Measurements from ENCODE around the gene LAMP1.
"Not testable (repeated sequence)": the region's sequence is repeated elsewhere in the genome, so short reads cannot be mapped to it uniquely, and the experiment has no call there.

The LAMP1 gene

GRCh38 chr13:113296823-113297369 lies at the start of gene LAMP1:
LAMP1 (plus strand) TSS chr13:113297239; CDS start chr13:113297435, 196 bp downstream.
- peak; percentile 98 for DNase-seq (ENCODE audit: low spot score)

- DNase-seq (ENCODE audit: low spot score), result no peak
Observed at GRCh38 chr13:113252516-113253095, 44.4 kb upstream of the LAMP1 start.

GRCh38 chr13:113257908-113258307 lies 39.1 kb upstream of the LAMP1 start:
- not testable (repeated sequence) for DNase-seq (ENCODE audit: low spot score)

GRCh38 chr13:113258321-113259054 lies 38.6 kb upstream of the LAMP1 start:
- no peak for DNase-seq (ENCODE audit: low spot score)

- DNase-seq (ENCODE audit: low spot score), result no peak
Observed at GRCh38 chr13:113260996-113261395, 36.0 kb upstream of the LAMP1 start.

- not testable (repeated sequence) for DNase-seq (ENCODE audit: low spot score)
Observed at GRCh38 chr13:113263016-113263415, 34.0 kb upstream of the LAMP1 start.

GRCh38 chr13:113267642-113268405 lies 29.2 kb upstream of the LAMP1 start:
- no peak for DNase-seq (ENCODE audit: low spot score)

- no peak for DNase-seq (ENCODE audit: low spot score)
Observed at GRCh38 chr13:113272031-113272430, 25.0 kb upstream of the LAMP1 start.

GRCh38 chr13:113272701-113273181 lies 24.3 kb upstream of the LAMP1 start:
- DNase-seq (ENCODE audit: low spot score), result no peak

- no peak for DNase-seq (ENCODE audit: low spot score)
Observed at GRCh38 chr13:113273321-113273720, 23.7 kb upstream of the LAMP1 start.

GRCh38 chr13:113273851-113274590 lies 23.0 kb upstream of the LAMP1 start:
- DNase-seq (ENCODE audit: low spot score), result no peak

GRCh38 chr13:113274721-113275120 lies 22.3 kb upstream of the LAMP1 start:
- no peak for DNase-seq (ENCODE audit: low spot score)

- DNase-seq (ENCODE audit: low spot score), result peak; percentile 54
Observed at GRCh38 chr13:113275387-113275786, 21.7 kb upstream of the LAMP1 start.

- DNase-seq (ENCODE audit: low spot score), result no peak
Observed at GRCh38 chr13:113280126-113280525, 16.9 kb upstream of the LAMP1 start.

- DNase-seq (ENCODE audit: low spot score), result no peak
Observed at GRCh38 chr13:113283904-113284303, 13.1 kb upstream of the LAMP1 start.

GRCh38 chr13:113288880-113289279 lies 8.2 kb upstream of the LAMP1 start:
- DNase-seq (ENCODE audit: low spot score), result no peak

GRCh38 chr13:113291129-113291528 lies 5.9 kb upstream of the LAMP1 start:
- no peak for DNase-seq (ENCODE audit: low spot score)

- DNase-seq (ENCODE audit: low spot score), result peak; percentile 33
Observed at GRCh38 chr13:113292021-113292862, 4.8 kb upstream of the LAMP1 start.

GRCh38 chr13:113293686-113294085 lies 3.4 kb upstream of the LAMP1 start:
- DNase-seq (ENCODE audit: low spot score), result no peak

- DNase-seq (ENCODE audit: low spot score), result no peak
Observed at GRCh38 chr13:113295776-113296175, 1.3 kb upstream of the LAMP1 start.
